ENCODE data around the gene SLC9A3.
A peak's percentile ranks its signal among the peaks of the same experiment; 100 is the strongest.

Gene SLC9A3

GRCh38 chr5:494667-495255 lies 29.5 kb downstream of the SLC9A3 start:
- no peak for TF ChIP-seq CTCF (IDR thresholded peaks at IDR 0.05; ENCODE audit: low read depth, low read length)
- no peak for DNase-seq (ENCODE audit: low read depth in 2 of 2)
- no peak overlapping the region for H3K4me3 ChIP-seq (replicated peaks in 1 of 2; ENCODE audit: low read depth in 2 of 2, low read length in 2 of 2)

- TF ChIP-seq CTCF (IDR thresholded peaks at IDR 0.05; ENCODE audit: low read depth, low read length) = no peak
- no peak for DNase-seq (ENCODE audit: low read depth in 2 of 2)
Observed at GRCh38 chr5:493758-494157, 30.5 kb downstream of the SLC9A3 start.

GRCh38 chr5:493119-493701 lies 31.0 kb downstream of the SLC9A3 start:
- peak in 1 of 2 donors; percentile 22 for DNase-seq (ENCODE audit: low read depth in 2 of 2)
- no peak for TF ChIP-seq CTCF (IDR thresholded peaks at IDR 0.05; ENCODE audit: low read depth, low read length)
- no peak overlapping the region for H3K4me3 ChIP-seq (replicated peaks in 1 of 2; ENCODE audit: low read depth in 2 of 2, low read length in 2 of 2)

More at GRCh38 chr5:493758-494157, 30.5 kb downstream of the SLC9A3 start:
- H3K4me3 ChIP-seq (replicated peaks in 1 of 2; ENCODE audit: low read depth in 2 of 2, low read length in 2 of 2) = no peak overlapping the region

GRCh38 chr5:492314-492893 lies 31.8 kb downstream of the SLC9A3 start:
- no peak for DNase-seq (ENCODE audit: low read depth in 2 of 2)
- H3K4me3 ChIP-seq (replicated peaks in 1 of 2; ENCODE audit: low read depth in 2 of 2, low read length in 2 of 2) = no peak overlapping the region
- no peak for TF ChIP-seq CTCF (IDR thresholded peaks at IDR 0.05; ENCODE audit: low read depth, low read length)

GRCh38 chr5:491856-492155 lies 32.4 kb downstream of the SLC9A3 start:
- DNase-seq (ENCODE audit: low read depth in 2 of 2) = no peak
- no peak overlapping the region for H3K4me3 ChIP-seq (replicated peaks in 1 of 2; ENCODE audit: low read depth in 2 of 2, low read length in 2 of 2)
- no peak for TF ChIP-seq CTCF (IDR thresholded peaks at IDR 0.05; ENCODE audit: low read depth, low read length)

GRCh38 chr5:491119-491855 lies 33.0 kb downstream of the SLC9A3 start:
- no peak overlapping the region for H3K4me3 ChIP-seq (replicated peaks in 1 of 2; ENCODE audit: low read depth in 2 of 2, low read length in 2 of 2)
- no peak for DNase-seq (ENCODE audit: low read depth in 2 of 2)
- no peak for TF ChIP-seq CTCF (IDR thresholded peaks at IDR 0.05; ENCODE audit: low read depth, low read length)
